Loucy (cell line): ENCODE results near the gene ARGFX.

Experiments
- H2AFZ ChIP-seq: fragments of 200-600 bp; sonication (generic); 2 replicates; pipeline ENCODE4 v1.6.0; 2016; ENCODE audit warnings: antibody characterized with exemption, mild to moderate bottlenecking, low read length, moderate library complexity
- H3F3A ChIP-seq: fragments of 200-600 bp; 2 replicates; pipeline ENCODE4 v1.6.0; 2016; ENCODE audit warnings: antibody characterized with exemption, low read depth, mild to moderate bottlenecking
- H3K27me3 ChIP-seq: fragments of 200-600 bp; sonication (generic); 2 replicates; pipeline ENCODE4 v1.6.1; 2014; ENCODE audit warnings: low read length, mild to moderate bottlenecking; ENCODE audit not compliant: insufficient read depth, poor library complexity, severe bottlenecking
- H3K36me3 ChIP-seq: fragments of 200-600 bp; sonication (generic); 2 replicates; pipeline ENCODE4 v1.6.1; 2016; ENCODE audit warnings: low read length; ENCODE audit not compliant: insufficient read depth
- H3K4me1 ChIP-seq: fragments of 200-600 bp; sonication (generic); 2 replicates; pipeline ENCODE4 v1.5.1; 2014; ENCODE audit warnings: low read length, mild to moderate bottlenecking; ENCODE audit not compliant: insufficient read depth, poor library complexity, severe bottlenecking
- H3K4me2 ChIP-seq: fragments of 200-600 bp; sonication (generic); 2 replicates; pipeline ENCODE4 v1.6.0; 2014; ENCODE audit warnings: antibody characterized with exemption, low read length, low read depth, mild to moderate bottlenecking; ENCODE audit not compliant: poor library complexity, severe bottlenecking
- H3K4me3 ChIP-seq: fragments of 200-600 bp; sonication (generic); 2 replicates; pipeline ENCODE4 v1.5.1; 2014; ENCODE audit warnings: low read length, mild to moderate bottlenecking, mixed read lengths; ENCODE audit not compliant: poor library complexity, severe bottlenecking
- H3K79me2 ChIP-seq: fragments of 200-600 bp; sonication (generic); 2 replicates; pipeline ENCODE4 v1.6.1; 2014; ENCODE audit warnings: low read length; ENCODE audit not compliant: insufficient read depth
- H3K9ac ChIP-seq: fragments of 200-600 bp; sonication (generic); 2 replicates; pipeline ENCODE4 v1.6.0; 2014; ENCODE audit warnings: mild to moderate bottlenecking, low read depth, low read length, moderate library complexity; ENCODE audit not compliant: poor library complexity, severe bottlenecking
- H3K9me2 ChIP-seq: fragments of 200-600 bp; sonication (generic); replicated peaks from 2 replicates; pipeline ENCODE4 v1.6.1; 2016; ENCODE audit warnings: low read depth, low read length, mixed read lengths
- H3K9me3 ChIP-seq: fragments of 200-600 bp; sonication (generic); 2 replicates; pipeline ENCODE4 v1.6.1; 2014; ENCODE audit warnings: mild to moderate bottlenecking, antibody characterized with exemption, low read length, low read depth; ENCODE audit not compliant: insufficient read depth
- H4K20me1 ChIP-seq: fragments of 200-600 bp; sonication (generic); 2 replicates; pipeline ENCODE4 v1.6.0; 2014; ENCODE audit warnings: antibody characterized with exemption, low read length, mild to moderate bottlenecking; ENCODE audit not compliant: insufficient read depth, poor library complexity, severe bottlenecking
- CTCF ChIP-seq: fragments of 200-600 bp; sonication (generic); conservative IDR thresholded peaks from 2 replicates; pipeline ENCODE4 v1.5.1; 2014; ENCODE audit warnings: mild to moderate bottlenecking, antibody characterized with exemption, low read length
- EZH2phosphoT487 ChIP-seq: fragments of 200-600 bp; IDR thresholded peaks from 2 replicates; pipeline ENCODE4 v1.6.1; 2018; ENCODE audit warnings: antibody characterized with exemption, mild to moderate bottlenecking, moderate library complexity, borderline replicate concordance

Gene ARGFX

GRCh38 chr3:121552797-121553196 is 15.0 kb upstream of the ARGFX start:
- H3K4me2 ChIP-seq = no peak overlapping the region
- H3K36me3 ChIP-seq = no peaks in the 10 kb centered on the region
- no peaks in the 10 kb centered on the region for H4K20me1 ChIP-seq
- H3K4me1 ChIP-seq = no peaks in the 10 kb centered on the region
- no peaks in the 10 kb centered on the region for H3F3A ChIP-seq
- H3K9me3 ChIP-seq = no peaks in the 10 kb centered on the region
- H3K9ac ChIP-seq = no peak overlapping the region
- peak overlapping the region; percentile 19 for H2AFZ ChIP-seq
- H3K27me3 ChIP-seq = no peaks in the 10 kb centered on the region
- H3K4me3 ChIP-seq = no peak overlapping the region
- no peaks in the 10 kb centered on the region for H3K9me2 ChIP-seq
- TF ChIP-seq EZH2phosphoT487 = no peak
- no peak for TF ChIP-seq CTCF
- no peaks in the 10 kb centered on the region for H3K79me2 ChIP-seq

- H2AFZ ChIP-seq = no peak overlapping the region
- H3K4me1 ChIP-seq = no peaks in the 10 kb centered on the region
- no peaks in the 10 kb centered on the region for H4K20me1 ChIP-seq
- no peak overlapping the region for H3K4me2 ChIP-seq
- H3K9ac ChIP-seq = no peak overlapping the region
- no peaks in the 10 kb centered on the region for H3K9me3 ChIP-seq
- H3K36me3 ChIP-seq = no peaks in the 10 kb centered on the region
- H3F3A ChIP-seq = no peaks in the 10 kb centered on the region
- no peaks in the 10 kb centered on the region for H3K27me3 ChIP-seq
- no peaks in the 10 kb centered on the region for H3K9me2 ChIP-seq
- no peaks in the 10 kb centered on the region for H3K79me2 ChIP-seq
- H3K4me3 ChIP-seq = no peak overlapping the region
- TF ChIP-seq EZH2phosphoT487 (no peak), CTCF (no peak)
Measured at GRCh38 chr3:121557426-121557934, 10.3 kb upstream of the ARGFX start.

- Histone ChIP-seq H3K36me3 (no peaks in the 10 kb centered on the region), H3F3A (no peaks in the 10 kb centered on the region), H3K4me3 (no peak overlapping the region), H2AFZ (no peak overlapping the region), H3K9ac (no peak overlapping the region), H3K4me1 (no peaks in the 10 kb centered on the region), H3K9me3 (no peaks in the 10 kb centered on the region), H3K79me2 (no peaks in the 10 kb centered on the region), H4K20me1 (no peaks in the 10 kb centered on the region), H3K4me2 (no peak overlapping the region), H3K9me2 (no peaks in the 10 kb centered on the region), H3K27me3 (no peaks in the 10 kb centered on the region)
- TF ChIP-seq EZH2phosphoT487 (no peak), CTCF (no peak)
Measured at GRCh38 chr3:121562148-121562547, 5.6 kb upstream of the ARGFX start.
